IPS-20b (cell line): ENCODE data around the gene PPP6R3.
"Not testable (repeated sequence)": the region's sequence is repeated elsewhere in the genome, so short reads cannot be mapped to it uniquely, and the experiment has no call there.

Experiments used
- H3K27ac ChIP-seq: one replicate; pipeline ENCODE4 v1.5.1; 2013; ENCODE audit warnings: low read length
- H3K27me3 ChIP-seq: 2 replicates; pipeline ENCODE4 v1.6.1; 2013; ENCODE audit warnings: mild to moderate bottlenecking, low read length, inconsistent platforms; ENCODE audit not compliant: insufficient read depth
- H3K36me3 ChIP-seq: 2 replicates; pipeline ENCODE4 v1.6.1; 2013; ENCODE audit warnings: low read depth, mild to moderate bottlenecking, inconsistent platforms, low read length, moderate library complexity; ENCODE audit not compliant: insufficient read depth
- H3K4me1 ChIP-seq: 2 replicates; pipeline ENCODE4 v1.6.1; 2013; ENCODE audit warnings: mild to moderate bottlenecking, control low read depth, inconsistent platforms, low read length, moderate library complexity; ENCODE audit not compliant: insufficient read depth
- H3K4me3 ChIP-seq: 2 replicates; pipeline ENCODE4 v1.5.1; 2013; ENCODE audit warnings: mild to moderate bottlenecking, low read length, inconsistent platforms
- H3K9ac ChIP-seq: 2 replicates; pipeline ENCODE4 v1.6.1; 2013; ENCODE audit warnings: low read depth, mild to moderate bottlenecking, inconsistent platforms, low read length, moderate library complexity
- H3K9me3 ChIP-seq: 2 replicates; pipeline ENCODE4 v1.6.1; 2013; ENCODE audit warnings: mild to moderate bottlenecking, low read depth, low read length, inconsistent platforms; ENCODE audit not compliant: insufficient read depth

The PPP6R3 gene

DNA sequence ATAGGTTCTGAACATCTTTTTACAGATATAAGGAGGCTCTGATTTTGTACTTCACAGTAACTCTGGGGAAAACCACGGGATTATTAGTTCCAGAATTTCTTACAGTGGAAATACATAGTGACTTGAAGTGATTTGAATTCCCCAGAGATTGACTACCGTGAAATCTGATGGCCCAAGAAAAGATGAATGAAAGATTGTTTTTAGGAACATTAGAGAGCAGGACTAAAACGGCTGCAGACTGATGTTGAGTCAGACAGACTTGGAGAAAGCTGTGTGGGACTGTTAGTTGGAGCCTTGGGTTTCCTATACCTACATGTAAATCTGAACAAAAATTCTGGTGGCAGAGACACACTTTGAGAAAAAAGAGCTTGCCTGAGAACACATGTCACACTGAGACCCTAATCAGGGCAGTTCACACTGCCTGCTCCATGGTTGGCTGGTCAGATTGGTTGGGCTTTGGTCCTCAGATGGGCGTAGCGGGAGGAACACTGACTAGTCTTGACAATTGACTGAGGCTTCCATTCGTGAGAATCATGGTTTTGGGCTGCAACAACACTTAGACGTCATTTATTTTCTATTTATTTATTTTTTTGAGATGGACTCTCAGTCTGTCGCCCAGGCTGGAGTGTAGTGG is 6.8 kb downstream of the PPP6R3 start:
- Histone ChIP-seq H3K9ac (no peak overlapping the region), H3K27me3 (no peaks in the 10 kb centered on the region), H3K27ac (no peak overlapping the region), H3K4me3 (no peak overlapping the region), H3K9me3 (no peaks in the 10 kb centered on the region), H3K4me1 (peaks cover 22% of the 10 kb centered on the region), H3K36me3 (peaks cover 12% of the 10 kb centered on the region)

DNA sequence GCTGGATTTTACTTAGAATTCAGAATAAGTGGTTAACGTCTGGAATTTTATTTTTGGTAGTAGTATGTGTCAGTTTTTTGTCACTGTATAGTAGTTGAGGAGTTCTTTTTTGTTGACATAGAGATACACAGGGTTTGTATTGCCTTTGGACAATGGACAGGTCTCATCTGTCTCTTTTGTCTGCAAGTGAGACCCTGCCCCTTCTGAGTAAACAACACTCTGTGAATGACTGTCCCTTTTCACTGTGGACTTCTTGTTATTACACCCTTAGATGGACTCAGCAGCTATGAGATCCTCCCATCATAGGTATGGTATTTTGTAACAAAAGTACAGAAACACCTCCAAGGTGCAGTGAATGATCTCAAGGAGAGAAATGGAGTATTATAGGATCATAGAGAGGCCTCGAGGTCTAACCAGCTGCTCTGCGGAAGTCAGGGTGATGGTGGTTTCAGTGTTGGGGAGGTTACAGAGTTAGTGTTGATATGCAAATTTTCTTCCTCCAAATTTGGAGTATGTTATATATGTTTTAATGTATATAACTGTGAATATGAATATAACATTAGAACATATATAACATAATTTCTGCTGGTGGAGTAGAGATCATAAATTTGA is 7.8 kb downstream of the PPP6R3 start:
- Histone ChIP-seq H3K9me3 (peaks cover 4% of the 10 kb centered on the region; the same call in 1 of the 2 replicates), H3K4me3 (no peak overlapping the region), H3K27me3 (no peaks in the 10 kb centered on the region), H3K27ac (no peak overlapping the region), H3K4me1 (peaks cover 19% of the 10 kb centered on the region), H3K9ac (no peak overlapping the region), H3K36me3 (peaks cover 20% of the 10 kb centered on the region)

DNA sequence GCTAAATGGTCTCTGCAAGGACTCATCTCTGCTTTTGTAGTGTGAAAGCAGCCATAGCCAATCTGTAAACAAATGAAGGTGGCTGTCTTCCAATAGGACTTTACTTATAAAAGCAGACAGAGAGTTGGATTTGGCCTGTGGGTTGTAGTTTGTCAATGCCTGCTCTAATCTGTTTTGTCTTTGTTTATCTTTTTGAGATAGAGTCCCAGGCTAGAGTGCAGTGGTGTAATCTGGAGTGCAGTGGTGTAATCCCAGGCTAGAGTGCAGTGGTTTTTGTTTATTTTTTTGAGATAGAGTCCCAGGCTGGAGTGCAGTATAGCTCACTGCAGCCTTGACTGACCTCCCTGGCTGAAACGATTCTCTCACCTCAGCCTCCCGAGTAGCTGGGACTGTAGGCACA is 8.6 kb downstream of the PPP6R3 start:
- peaks cover 15% of the 10 kb centered on the region for H3K4me1 ChIP-seq
- no peak overlapping the region for H3K4me3 ChIP-seq
- H3K27me3 ChIP-seq = no peaks in the 10 kb centered on the region
- H3K27ac ChIP-seq = no peak overlapping the region
- peaks cover 25% of the 10 kb centered on the region for H3K36me3 ChIP-seq
- peaks cover 4% of the 10 kb centered on the region; the same call in 1 of the 2 replicates for H3K9me3 ChIP-seq
- H3K9ac ChIP-seq = no peak overlapping the region

DNA sequence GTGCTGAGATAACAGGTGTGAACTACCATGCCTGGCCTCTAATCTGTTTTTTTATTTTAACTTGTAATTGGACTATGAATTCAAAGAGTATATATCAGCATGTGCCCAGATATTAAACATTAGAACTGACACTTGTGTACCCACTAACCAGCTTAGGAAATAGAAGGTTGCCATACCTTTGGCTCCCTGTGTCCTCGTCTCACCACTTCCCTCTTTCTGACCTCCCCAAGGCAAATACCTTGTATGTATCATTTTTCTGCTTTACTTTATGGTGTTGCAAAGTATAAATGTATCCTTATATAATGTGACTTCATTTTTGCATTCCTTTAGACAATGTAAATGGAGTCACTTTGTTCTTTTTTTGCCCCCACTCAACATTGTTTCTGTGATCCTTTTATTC is 9.1 kb downstream of the PPP6R3 start:
- Histone ChIP-seq H3K9ac (no peak overlapping the region), H3K27ac (no peak overlapping the region), H3K4me1 (peaks cover 15% of the 10 kb centered on the region), H3K27me3 (no peaks in the 10 kb centered on the region), H3K4me3 (no peak overlapping the region), H3K9me3 (peaks cover 4% of the 10 kb centered on the region; the same call in 1 of the 2 replicates), H3K36me3 (peaks cover 29% of the 10 kb centered on the region)

DNA sequence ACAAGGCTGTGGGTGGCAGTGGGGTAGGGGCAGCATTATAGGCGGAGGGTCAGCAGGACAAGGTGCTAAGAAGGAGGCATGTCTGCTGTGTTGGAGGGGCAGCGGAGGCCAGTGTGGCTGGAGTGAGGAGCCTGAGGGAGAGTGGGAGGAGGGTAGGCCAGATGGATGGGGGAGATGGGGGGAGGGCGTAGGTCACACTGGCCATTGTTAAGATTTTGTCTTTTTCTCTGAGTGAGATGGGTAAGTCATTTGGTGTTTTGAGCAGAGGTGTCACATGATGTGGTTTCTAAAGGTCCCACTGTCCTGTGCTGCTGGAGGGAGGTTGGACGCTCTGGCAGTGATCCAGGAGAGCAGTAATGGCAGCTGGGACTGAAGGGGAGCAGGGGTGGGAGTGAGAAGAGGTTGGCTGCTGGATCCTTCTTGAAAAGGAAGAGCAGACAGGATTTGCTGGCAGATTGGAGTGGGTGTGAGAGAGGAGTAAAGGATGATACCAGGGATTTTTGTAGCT is 9.8 kb downstream of the PPP6R3 start:
- peaks cover 29% of the 10 kb centered on the region for H3K36me3 ChIP-seq
- peaks cover 4% of the 10 kb centered on the region; the same call in 1 of the 2 replicates for H3K9me3 ChIP-seq
- H3K27ac ChIP-seq = no peak overlapping the region
- H3K27me3 ChIP-seq = no peaks in the 10 kb centered on the region
- H3K4me1 ChIP-seq = peaks cover 15% of the 10 kb centered on the region
- no peak overlapping the region for H3K4me3 ChIP-seq
- H3K9ac ChIP-seq = no peak overlapping the region

DNA sequence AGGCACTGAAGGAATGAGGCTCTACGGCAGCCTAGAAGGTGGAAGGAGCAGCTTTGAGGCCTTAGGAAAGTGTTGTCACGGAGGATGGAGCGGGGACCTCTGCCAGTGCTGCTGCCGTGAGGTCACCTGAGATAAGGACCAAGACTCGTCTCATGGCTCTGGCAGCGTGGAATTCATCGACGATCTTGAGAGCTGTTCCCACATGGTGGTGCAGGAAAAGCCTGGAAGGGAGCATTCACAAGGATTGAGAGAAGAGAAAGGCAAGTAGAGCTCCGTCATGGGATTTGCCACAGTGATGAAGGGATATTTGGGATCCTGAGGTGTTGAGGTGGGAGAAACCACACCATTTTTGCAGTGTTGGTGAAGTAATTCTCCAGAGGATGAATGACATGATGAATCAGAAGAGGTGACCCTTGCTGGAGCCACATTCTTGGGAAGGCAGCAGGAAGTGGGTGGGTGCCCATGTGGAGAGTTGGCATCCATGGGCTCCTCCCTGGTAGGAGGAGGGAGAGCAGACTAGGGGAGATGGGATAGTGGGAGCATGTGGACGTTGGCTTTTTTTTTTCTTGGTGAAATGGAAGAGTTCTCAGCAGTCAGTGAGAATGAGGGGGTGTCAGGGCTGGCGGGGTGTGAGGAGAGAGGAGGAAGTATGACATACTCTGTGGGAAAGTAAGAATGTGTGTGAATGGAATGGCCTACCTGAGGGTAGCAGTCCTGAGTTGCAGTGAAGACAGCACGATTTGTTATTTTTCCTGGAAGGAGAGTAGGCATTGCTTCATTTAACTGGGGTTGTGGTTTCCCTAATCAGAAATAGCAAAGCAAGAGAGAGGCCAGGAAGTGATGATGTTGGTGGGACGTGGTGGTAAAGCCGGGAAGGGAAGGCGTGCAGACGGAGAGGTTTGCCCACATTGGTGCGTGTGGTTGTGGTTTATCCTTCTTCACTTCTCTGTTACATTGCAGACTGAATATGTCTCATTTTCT is 11.1 kb downstream of the PPP6R3 start:
- Histone ChIP-seq H3K4me1 (peaks cover 15% of the 10 kb centered on the region), H3K36me3 (peaks cover 31% of the 10 kb centered on the region), H3K9ac (no peak overlapping the region), H3K27ac (no peak overlapping the region), H3K4me3 (no peak overlapping the region), H3K9me3 (peaks cover 4% of the 10 kb centered on the region; the same call in 1 of the 2 replicates), H3K27me3 (no peaks in the 10 kb centered on the region)

DNA sequence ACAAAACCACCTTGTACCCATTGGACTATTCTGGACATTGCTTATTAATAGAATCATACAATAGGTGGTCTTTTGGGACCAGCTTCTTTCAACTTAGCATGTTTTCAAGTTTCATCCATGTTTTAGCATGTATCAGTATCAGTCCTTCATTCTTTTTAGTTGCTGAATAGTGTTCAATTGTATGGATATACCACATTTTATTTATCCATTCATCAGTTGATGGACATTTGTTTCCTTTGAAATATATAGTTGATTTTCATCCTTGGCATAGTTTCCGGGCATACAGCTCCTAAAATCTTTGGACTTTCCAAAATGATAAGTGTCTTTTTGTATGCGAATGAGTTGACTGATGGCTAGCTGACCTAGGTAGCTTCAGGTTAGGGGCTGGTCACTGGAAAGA is 12.2 kb downstream of the PPP6R3 start:
- Histone ChIP-seq H3K4me3 (no peak overlapping the region), H3K27ac (no peak overlapping the region), H3K4me1 (peaks cover 15% of the 10 kb centered on the region), H3K27me3 (no peaks in the 10 kb centered on the region), H3K9ac (no peak overlapping the region), H3K36me3 (peaks cover 39% of the 10 kb centered on the region), H3K9me3 (peaks cover 4% of the 10 kb centered on the region; the same call in 1 of the 2 replicates)

DNA sequence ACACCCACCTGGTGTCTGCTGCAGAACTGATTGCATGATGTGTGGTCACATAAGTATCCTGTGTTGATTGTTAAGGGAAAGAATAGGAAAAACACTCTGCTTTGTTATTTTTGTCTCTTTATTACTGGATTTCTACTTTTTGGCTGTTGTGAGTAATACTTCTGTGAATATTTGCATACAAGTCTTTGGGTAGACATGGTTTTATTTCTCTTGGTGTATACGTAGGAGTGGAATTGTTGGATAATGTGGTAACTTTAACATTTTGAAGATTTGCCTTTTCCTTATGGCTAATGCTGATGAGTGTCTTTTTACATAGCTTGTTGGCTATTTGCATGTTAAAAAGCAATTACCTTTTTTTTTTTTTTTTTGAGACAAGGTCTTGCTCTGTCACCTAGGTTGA is 13.1 kb downstream of the PPP6R3 start:
- peaks cover 39% of the 10 kb centered on the region for H3K36me3 ChIP-seq
- H3K27me3 ChIP-seq = no peaks in the 10 kb centered on the region
- H3K27ac ChIP-seq = no peak overlapping the region
- H3K9me3 ChIP-seq = peaks cover 4% of the 10 kb centered on the region; the same call in 1 of the 2 replicates
- no peak overlapping the region for H3K9ac ChIP-seq
- peaks cover 12% of the 10 kb centered on the region for H3K4me1 ChIP-seq
- no peak overlapping the region for H3K4me3 ChIP-seq

DNA sequence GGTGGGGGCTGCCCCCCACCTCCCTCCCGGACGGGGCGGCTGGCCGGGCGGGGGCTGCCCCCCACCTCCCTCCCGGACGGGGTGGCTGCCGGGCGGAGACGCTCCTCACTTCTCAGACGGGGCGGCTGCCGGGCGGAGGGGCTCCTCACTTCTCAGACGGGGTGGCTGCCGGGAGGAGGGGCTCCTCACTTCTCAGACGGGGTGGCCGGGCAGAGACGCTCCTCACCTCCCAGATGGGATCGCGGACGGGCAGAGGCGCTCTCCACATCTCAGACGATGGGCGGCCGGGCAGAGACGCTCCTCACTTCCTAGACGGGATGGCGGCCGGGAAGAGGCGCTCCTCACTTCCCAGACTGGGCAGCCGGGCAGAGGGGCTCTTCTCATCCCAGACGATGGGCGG is 15.1 kb downstream of the PPP6R3 start:
- not testable (repeated sequence) for H3K4me3 ChIP-seq, H3K27ac ChIP-seq, H3K27me3 ChIP-seq, H3K9me3 ChIP-seq, H3K9ac ChIP-seq, H3K4me1 ChIP-seq
- peaks cover 43% of the 10 kb centered on the region for H3K36me3 ChIP-seq

DNA sequence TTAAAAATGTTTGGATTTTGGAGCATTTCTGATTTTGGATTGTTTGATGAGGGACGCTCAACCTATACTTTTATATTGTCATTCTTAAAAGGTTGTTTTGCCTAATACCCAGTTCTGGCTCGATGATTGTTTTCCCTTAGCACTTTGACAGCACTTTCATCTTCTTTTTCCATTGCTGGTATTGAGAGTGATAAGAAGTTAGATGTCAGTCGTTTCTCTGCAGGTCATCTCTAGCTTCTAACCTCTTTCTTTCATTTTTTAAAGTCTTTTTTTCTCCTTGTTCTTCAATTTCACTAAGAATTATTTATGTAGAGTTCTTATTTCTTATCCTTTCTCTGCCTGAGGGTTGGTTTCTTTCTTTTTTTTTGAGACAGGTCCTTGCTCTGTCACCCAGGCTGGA is 18.8 kb downstream of the PPP6R3 start:
- Histone ChIP-seq H3K9me3 (no peaks in the 10 kb centered on the region), H3K4me3 (no peak overlapping the region), H3K4me1 (no peaks in the 10 kb centered on the region), H3K27ac (no peak overlapping the region), H3K27me3 (no peaks in the 10 kb centered on the region), H3K36me3 (peaks cover 14% of the 10 kb centered on the region), H3K9ac (no peak overlapping the region)

DNA sequence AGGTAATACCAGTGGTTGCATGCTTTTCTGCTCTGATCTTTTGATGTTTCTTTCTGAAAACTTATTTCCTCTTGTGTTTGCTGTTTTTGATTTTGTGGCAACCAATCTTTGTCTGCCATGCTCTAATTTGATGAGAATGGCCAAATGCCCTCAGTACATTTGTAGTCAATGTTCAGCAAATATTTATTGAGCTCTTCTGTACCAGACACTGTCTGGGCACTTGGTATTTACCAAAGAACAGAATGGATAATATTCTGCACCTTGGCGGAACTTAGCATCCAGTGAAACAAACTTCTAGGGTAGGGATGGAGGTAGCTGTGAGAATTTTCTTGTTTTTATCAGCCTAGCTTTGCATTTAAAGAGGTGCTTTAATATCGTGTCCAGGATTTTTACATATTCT is 19.6 kb downstream of the PPP6R3 start:
- no peaks in the 10 kb centered on the region for H3K9me3 ChIP-seq
- no peaks in the 10 kb centered on the region for H3K27me3 ChIP-seq
- no peak overlapping the region for H3K9ac ChIP-seq
- H3K36me3 ChIP-seq = peaks cover 13% of the 10 kb centered on the region
- no peak overlapping the region for H3K27ac ChIP-seq
- no peak overlapping the region for H3K4me3 ChIP-seq
- H3K4me1 ChIP-seq = no peaks in the 10 kb centered on the region
